SK-N-MC (cell line): ENCODE measurements around the gene CYB561.

Experiments
- DNase-seq: peaks from one replicate; pipeline ENCODE4 v3.0.0-alpha.2; 2011; ENCODE audit warnings: low read depth, low spot score
- H3K27ac ChIP-seq: fragments of 200-600 bp; sonication (generic); 2 replicates; pipeline ENCODE4 v1.5.1; 2016; ENCODE audit warnings: mixed run types
- H3K36me3 ChIP-seq: fragments of 200-600 bp; sonication (generic); 2 replicates; pipeline ENCODE4 v1.6.1; 2017; ENCODE audit warnings: antibody characterized with exemption, low read length, mixed read lengths; ENCODE audit not compliant: insufficient read depth
- H3K4me3 ChIP-seq: fragments of 200-600 bp; sonication (generic); 2 replicates; pipeline ENCODE4 v1.5.1; 2016
- H3K9ac ChIP-seq: fragments of 200-600 bp; sonication (generic); 2 replicates; pipeline ENCODE4 v1.8.0; 2017; ENCODE audit warnings: mixed run types, mixed read lengths; ENCODE audit not compliant: insufficient read length
- H3K9me3 ChIP-seq: fragments of 200-600 bp; sonication (generic); 2 replicates; pipeline ENCODE4 v1.6.1; 2017; ENCODE audit warnings: low read depth, mild to moderate bottlenecking, antibody characterized with exemption, low read length, moderate library complexity, mixed read lengths
- EZH2 ChIP-seq: fragments of 200-600 bp; sonication (generic); IDR thresholded peaks from one replicate; pipeline ENCODE4 v1.6.1; 2017; ENCODE audit warnings: antibody characterized with exemption
- FOXP2 ChIP-seq: optimal IDR thresholded peaks from 2 replicates; pipeline ENCODE3; 2011; ENCODE audit warnings: mild to moderate bottlenecking, moderate library complexity; ENCODE audit not compliant: insufficient read depth; ENCODE audit errors: extremely low read length, control extremely low read depth
- POLR2AphosphoS5 ChIP-seq: IDR thresholded peaks from 2 replicates; pipeline ENCODE4 v1.6.1; 2012; ENCODE audit warnings: mild to moderate bottlenecking, low read depth, low read length, borderline replicate concordance

CYB561 gene

DNA sequence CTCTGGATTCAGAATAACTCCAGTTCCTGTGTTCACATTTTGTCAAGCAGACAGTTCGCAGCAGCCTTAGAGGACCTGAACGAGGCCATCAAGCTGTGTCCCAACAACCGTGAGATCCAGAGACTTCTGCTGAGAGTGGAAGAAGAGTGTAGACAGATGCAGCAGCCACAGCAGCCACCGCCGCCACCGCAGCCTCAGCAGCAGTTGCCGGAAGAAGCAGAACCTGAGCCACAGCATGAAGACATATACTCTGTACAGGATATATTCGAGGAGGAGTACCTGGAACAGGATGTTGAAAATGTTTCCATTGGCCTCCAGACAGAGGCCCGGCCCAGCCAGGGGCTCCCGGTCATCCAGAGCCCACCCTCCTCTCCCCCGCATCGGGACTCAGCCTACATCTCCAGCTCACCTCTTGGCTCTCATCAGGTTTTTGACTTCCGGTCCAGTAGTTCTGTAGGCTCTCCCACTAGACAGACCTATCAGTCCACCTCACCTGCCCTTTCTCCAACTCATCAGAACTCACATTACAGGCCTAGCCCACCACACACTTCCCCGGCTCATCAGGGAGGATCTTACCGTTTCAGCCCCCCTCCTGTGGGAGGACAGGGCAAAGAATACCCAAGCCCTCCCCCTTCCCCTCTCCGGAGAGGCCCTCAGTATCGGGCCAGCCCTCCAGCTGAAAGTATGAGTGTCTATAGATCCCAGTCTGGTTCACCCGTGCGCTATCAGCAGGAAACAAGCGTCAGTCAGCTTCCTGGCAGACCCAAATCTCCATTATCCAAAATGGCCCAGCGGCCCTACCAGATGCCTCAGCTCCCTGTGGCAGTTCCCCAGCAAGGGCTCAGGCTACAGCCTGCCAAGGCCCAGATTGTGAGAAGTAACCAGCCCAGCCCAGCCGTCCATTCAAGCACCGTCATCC is 25.9 kb downstream of the CYB561 start:
- H3K27ac ChIP-seq = no peak overlapping the region
- no peaks in the 10 kb centered on the region for H3K9me3 ChIP-seq
- no peak overlapping the region for H3K9ac ChIP-seq
- H3K4me3 ChIP-seq = no peak overlapping the region
- no peaks in the 10 kb centered on the region for H3K36me3 ChIP-seq
- DNase-seq = no peak
- TF ChIP-seq FOXP2 (no peak), POLR2AphosphoS5 (no peak), EZH2 (no peak)

DNA sequence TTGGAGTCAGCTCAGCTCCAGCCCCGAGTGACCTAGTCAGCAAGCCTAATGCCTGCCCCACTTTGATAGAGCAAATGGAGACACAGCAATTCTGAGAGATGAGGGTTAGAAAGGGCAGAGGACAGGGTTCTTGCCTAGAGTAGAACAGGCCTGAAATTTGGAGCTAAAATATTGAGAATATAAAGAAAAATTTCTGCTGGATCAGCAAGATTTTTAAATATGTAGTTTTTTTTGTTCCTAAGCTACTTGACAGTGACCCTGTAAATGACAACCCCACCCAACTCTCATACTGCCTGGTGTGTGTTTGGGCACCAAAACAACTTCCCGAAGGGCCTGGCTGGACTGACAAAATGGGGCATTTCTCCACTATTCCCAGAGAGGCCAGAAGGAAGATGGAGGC is 26.7 kb downstream of the CYB561 start:
- TF ChIP-seq EZH2 (no peak), FOXP2 (no peak), POLR2AphosphoS5 (no peak)

DNA sequence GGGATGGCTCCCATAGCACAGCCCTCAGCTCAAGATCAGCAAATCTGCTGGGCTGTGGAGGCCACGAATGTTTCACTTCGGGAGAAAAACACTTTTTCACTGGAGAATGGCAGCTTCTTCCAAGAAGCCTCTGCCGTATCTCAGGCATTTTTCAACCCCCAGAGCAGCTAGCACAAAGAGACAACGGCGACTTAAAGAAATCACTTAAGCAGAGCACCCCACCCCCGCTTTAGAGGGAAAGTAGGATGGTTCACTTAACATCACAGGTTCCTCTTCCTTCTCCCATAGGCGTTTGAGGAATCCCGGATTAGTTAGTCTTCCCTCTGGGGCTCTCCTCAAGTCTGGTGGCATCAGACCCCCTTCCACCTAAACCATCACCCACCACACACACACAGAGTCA is 27.6 kb downstream of the CYB561 start:
- no peak overlapping the region for H3K4me3 ChIP-seq
- no peak for TF ChIP-seq POLR2AphosphoS5
- no peak for TF ChIP-seq FOXP2
- TF ChIP-seq EZH2 = no peak
- no peak for DNase-seq
- H3K27ac ChIP-seq = no peak overlapping the region
- H3K9ac ChIP-seq = no peak overlapping the region
- H3K36me3 ChIP-seq = no peaks in the 10 kb centered on the region
- no peaks in the 10 kb centered on the region for H3K9me3 ChIP-seq

More for the DNA sequence above, 26.7 kb downstream of the CYB561 start:
- no peaks in the 10 kb centered on the region for H3K36me3 ChIP-seq
- no peaks in the 10 kb centered on the region for H3K9me3 ChIP-seq
- no peak overlapping the region for H3K4me3 ChIP-seq
- no peak for DNase-seq
- no peak overlapping the region for H3K27ac ChIP-seq
- H3K9ac ChIP-seq = no peak overlapping the region

DNA sequence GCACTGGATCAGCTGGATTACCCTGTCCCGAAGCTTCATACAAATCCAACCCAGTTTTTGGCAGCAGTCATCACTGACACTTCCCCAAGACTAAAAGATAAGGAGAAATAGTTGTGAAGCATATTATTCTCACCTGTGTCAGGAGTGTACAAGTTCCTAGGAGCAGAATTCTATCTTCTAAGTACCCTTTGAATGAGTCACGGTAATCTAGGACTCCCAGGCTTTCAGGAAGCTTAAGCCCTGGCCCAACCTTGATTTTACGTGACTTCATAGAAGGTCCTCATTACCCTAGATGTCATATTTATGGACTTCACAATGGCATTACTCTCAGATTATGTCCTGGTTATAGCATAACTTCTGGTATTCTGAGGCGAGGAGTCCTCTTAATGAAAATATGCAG is 31.9 kb downstream of the CYB561 start:
- no peak for TF ChIP-seq EZH2
- no peak for TF ChIP-seq POLR2AphosphoS5
- TF ChIP-seq FOXP2 = no peak
- Histone ChIP-seq H3K4me3 (no peak overlapping the region), H3K27ac (no peak overlapping the region), H3K36me3 (no peaks in the 10 kb centered on the region), H3K9ac (no peak overlapping the region), H3K9me3 (no peaks in the 10 kb centered on the region)
- no peak for DNase-seq

DNA sequence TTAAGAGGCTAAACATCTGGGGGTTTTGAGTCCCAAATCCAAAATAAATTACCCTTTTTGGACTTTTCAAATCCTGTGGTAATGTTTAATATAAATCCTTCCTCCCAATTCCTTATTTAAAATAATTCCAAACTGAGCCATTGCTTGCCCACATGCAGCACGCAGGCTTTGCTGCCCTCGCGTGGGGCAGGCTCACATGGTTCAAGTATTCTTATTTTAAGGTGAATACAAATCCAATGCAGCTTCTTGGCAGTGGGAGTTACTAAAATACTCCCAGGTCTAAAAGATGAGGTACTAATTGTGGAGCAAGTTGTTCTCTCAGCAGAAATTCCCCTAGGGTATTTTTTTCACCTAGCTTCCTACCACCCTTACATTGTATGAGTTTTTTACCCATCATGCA is 33.0 kb downstream of the CYB561 start:
- no peaks in the 10 kb centered on the region for H3K36me3 ChIP-seq
- TF ChIP-seq POLR2AphosphoS5 = no peak
- TF ChIP-seq EZH2 = no peak
- TF ChIP-seq FOXP2 = no peak
- H3K9me3 ChIP-seq = no peaks in the 10 kb centered on the region
- H3K27ac ChIP-seq = no peak overlapping the region
- no peak for DNase-seq
- H3K4me3 ChIP-seq = no peak overlapping the region
- no peak overlapping the region for H3K9ac ChIP-seq

DNA sequence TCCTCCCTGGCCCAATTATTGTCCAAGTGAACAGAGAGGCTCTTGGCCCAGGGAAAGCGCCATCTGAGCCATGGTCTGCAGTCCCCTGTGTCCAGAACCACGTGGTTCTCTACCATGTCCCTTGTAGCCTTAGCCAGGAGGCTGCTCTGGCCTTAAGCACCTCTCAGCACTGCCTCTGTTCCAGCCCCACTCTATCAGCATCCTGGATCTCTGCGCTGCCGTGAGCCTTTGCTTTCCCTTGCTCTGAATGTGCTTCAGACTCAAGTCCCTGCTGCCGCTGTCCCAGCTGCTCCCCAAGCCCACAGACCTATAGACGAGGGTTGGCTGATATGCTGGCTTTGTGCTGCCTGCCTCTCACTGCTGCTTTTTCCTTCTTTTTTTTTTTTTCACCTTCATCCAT is 33.9 kb downstream of the CYB561 start:
- no peak for TF ChIP-seq FOXP2
- no peak for TF ChIP-seq POLR2AphosphoS5
- TF ChIP-seq EZH2 = no peak
- no peaks in the 10 kb centered on the region for H3K36me3 ChIP-seq
- no peak overlapping the region for H3K27ac ChIP-seq
- no peak overlapping the region for H3K9ac ChIP-seq
- H3K4me3 ChIP-seq = no peak overlapping the region
- H3K9me3 ChIP-seq = no peaks in the 10 kb centered on the region
- no peak for DNase-seq

DNA sequence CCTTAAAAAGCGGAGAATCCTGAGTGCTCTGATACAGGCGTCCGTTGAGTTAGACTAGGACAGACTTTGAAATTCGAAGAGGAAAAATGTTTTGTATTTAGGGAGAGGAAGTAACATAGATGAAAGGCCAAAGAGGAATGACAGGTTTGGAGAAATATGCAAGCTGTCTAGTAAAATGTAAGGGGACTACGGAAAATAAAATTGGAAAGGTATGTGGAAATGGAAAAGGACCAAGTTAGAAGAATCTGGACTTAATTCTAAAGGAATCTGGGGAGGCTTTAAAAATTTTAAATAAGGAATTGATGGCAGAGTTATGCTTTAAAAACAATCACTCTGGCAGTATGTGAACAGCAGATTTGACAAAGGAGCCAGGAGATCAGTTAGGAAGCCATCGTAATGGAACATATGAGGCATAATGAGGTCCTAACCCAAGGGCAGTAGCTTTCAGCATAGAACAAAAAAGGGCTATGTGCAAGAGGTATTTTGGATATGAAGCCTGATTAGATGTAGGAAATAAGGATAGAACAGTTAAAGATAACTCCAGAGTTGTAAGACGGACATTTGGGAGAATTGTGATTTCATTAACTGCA is 38.3 kb downstream of the CYB561 start:
- no peaks in the 10 kb centered on the region for H3K9me3 ChIP-seq
- no peaks in the 10 kb centered on the region for H3K36me3 ChIP-seq
- TF ChIP-seq FOXP2 (no peak), EZH2 (no peak)
- no peak overlapping the region for H3K9ac ChIP-seq
- no peak overlapping the region for H3K27ac ChIP-seq
- no peak overlapping the region for H3K4me3 ChIP-seq
- DNase-seq = no peak

DNA sequence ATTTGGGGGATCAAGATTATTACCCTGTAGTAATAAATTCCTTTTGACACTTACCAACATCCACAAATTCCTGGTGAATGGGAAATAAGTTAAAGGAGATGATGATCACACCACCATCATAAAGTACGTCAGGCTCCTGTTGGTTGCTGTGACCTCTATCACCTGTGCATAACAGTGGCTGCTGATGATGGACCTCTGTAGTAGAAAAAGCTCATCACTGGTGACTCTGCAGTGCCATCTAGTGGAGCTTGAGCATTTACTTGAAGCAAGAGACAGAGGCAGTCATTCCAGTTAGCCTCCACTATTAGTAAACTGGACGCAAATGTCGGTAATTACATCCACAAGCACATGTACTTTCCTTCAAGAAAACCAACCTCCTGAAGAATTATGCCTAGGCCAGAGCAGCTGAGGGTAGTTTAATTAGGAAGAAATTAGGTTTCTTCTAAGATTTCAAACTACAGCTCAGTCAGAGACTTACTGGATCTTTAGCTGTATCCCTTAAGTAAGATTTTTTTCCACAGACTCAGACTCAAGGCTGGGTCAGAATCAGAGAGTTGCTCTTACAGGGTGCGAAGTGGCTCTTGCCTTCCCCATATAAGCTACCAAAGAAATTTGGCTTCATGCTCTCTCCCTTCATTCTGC is 39.3 kb downstream of the CYB561 start:
- no peak overlapping the region for H3K9ac ChIP-seq
- peak; percentile 70 for DNase-seq
- no peak overlapping the region for H3K4me3 ChIP-seq
- H3K9me3 ChIP-seq = no peaks in the 10 kb centered on the region
- H3K27ac ChIP-seq = no peak overlapping the region
- no peaks in the 10 kb centered on the region for H3K36me3 ChIP-seq
- no peak for TF ChIP-seq EZH2
- TF ChIP-seq FOXP2 = no peak
- TF ChIP-seq POLR2AphosphoS5 = no peak
